GM12878 (cell line): ENCODE results near the gene TMSB4X. TPM values are rescaled to one million over a fixed set of nuclear protein-coding genes. Genes with fewer than 3 reads are reported as not detected.

ENCODE experiments used
- ATAC-seq: fragments of 200-7000 bp; cut with Tn5 transposase; 3 replicates; pipeline ENCODE4 v1.9.1; 2020; ENCODE audit warnings: mild to moderate bottlenecking, moderate library complexity
- BruUV-seq: library from RNA; stranded (reverse); fragments of 400-500 nt; replicated peaks from 2 replicates; lab custom pipeline; 2021; lab: Mats Ljungman, UMichigan
- CTCF ChIA-PET: fragments of 300-600 bp; sonication (Branson Sonifier 250); formaldehyde crosslinking; extraction: SDS; loops from one replicate; lab custom pipeline; 2021; ENCODE audit warnings: inconsistent platforms; lab: Yijun Ruan, JAX
- POLR2A ChIA-PET: fragments of 350-600 bp; formaldehyde crosslinking; extraction: SDS; loops from one replicate; lab custom pipeline; 2021; ENCODE audit warnings: inconsistent platforms; lab: Charles Lee
- RAD21 ChIA-PET: fragments of 300-600 bp; sonication (Branson Sonifier 250); formaldehyde crosslinking; loops from one replicate; lab custom pipeline; 2023; ENCODE audit warnings: antibody characterized with exemption; ENCODE audit not compliant: unreplicated experiment; lab: Charles Lee
- SMC1A ChIA-PET: fragments of 300-600 bp; sonication (Branson Sonifier 250); formaldehyde crosslinking; loops from one replicate; lab custom pipeline; 2023; ENCODE audit not compliant: unreplicated experiment, uncharacterized antibody; lab: Charles Lee
- DNase-seq: peaks from one replicate; pipeline ENCODE4 v3.0.0-alpha.2; 2011; ENCODE audit warnings: low read depth, low spot score
- FAIRE-seq: peaks from 3 replicates; lab custom pipeline; 2011; peaks lifted over from hg19 to GRCh38; lab: Jason Lieb, UNC
- H2AFZ ChIP-seq: 2 replicates; pipeline ENCODE4 v1.6.0; 2011; ENCODE audit warnings: low read depth, low read length, control low read depth; ENCODE audit not compliant: control insufficient read depth
- H3K27ac ChIP-seq: 2 replicates; pipeline ENCODE4 v1.5.1; 2011; ENCODE audit warnings: control low read depth; ENCODE audit not compliant: control insufficient read depth, insufficient read depth
- H3K27me3 ChIP-seq, 2 experiments: replicated peaks in 1 of 2; 2 replicates each; pipeline versions ENCODE4 v1.6.0 to v1.6.1; 2011; ENCODE audit warnings: low read length in 1 of 2; ENCODE audit not compliant: control insufficient read depth in 2 of 2, insufficient read depth in 2 of 2
- H3K36me3 ChIP-seq, 2 experiments: 2 replicates each; pipeline ENCODE4 v1.5.1; 2011; ENCODE audit warnings: low read length in 1 of 2; ENCODE audit not compliant: control insufficient read depth in 2 of 2, insufficient read depth in 2 of 2
- H3K4me1 ChIP-seq: 2 replicates; pipeline ENCODE4 v1.6.1; 2011; ENCODE audit warnings: mild to moderate bottlenecking, low read length, moderate library complexity, mixed read lengths; ENCODE audit not compliant: control insufficient read depth, insufficient read depth
- H3K4me2 ChIP-seq: 2 replicates; pipeline ENCODE4 v1.6.0; 2011; ENCODE audit warnings: control low read depth; ENCODE audit not compliant: control insufficient read depth, insufficient read depth
- H3K4me3 ChIP-seq: fragments of 200-600 bp; sonication (generic); 2 replicates; pipeline ENCODE4 v1.5.1; 2016
- H3K79me2 ChIP-seq: 2 replicates; pipeline ENCODE4 v1.6.0; 2011; ENCODE audit warnings: low read length; ENCODE audit not compliant: control insufficient read depth, insufficient read depth
- H3K9ac ChIP-seq: 2 replicates; pipeline ENCODE4 v1.8.0; 2011; ENCODE audit warnings: low read length, control low read depth, mixed read lengths; ENCODE audit not compliant: control insufficient read depth, insufficient read depth
- H3K9me3 ChIP-seq: replicated peaks from 3 replicates; pipeline ENCODE4 v1.5.1; 2011; ENCODE audit warnings: mild to moderate bottlenecking, low read length; ENCODE audit not compliant: control insufficient read depth, insufficient read depth
- H4K20me1 ChIP-seq: 2 replicates; pipeline ENCODE4 v1.6.0; 2011; ENCODE audit not compliant: control insufficient read depth, insufficient read depth
- BHLHE40 ChIP-seq, 2 experiments: fragments of 450-650 bp in 1 of 2; IDR thresholded peaks; 2 replicates each; pipeline ENCODE4 v1.6.1; 2011 to 2017; ENCODE audit warnings: low read depth in 2 of 2, borderline replicate concordance in 1 of 2, improper control_type of control experiment in 1 of 2, low read length in 1 of 2, mild to moderate bottlenecking in 1 of 2
- CHD1 ChIP-seq: IDR thresholded peaks from 2 replicates; pipeline ENCODE4 v1.6.1; 2012; ENCODE audit warnings: low read depth, low read length, improper control_type of control experiment
- CHD4 ChIP-seq: fragments of 200-600 bp; sonication (generic); IDR thresholded peaks from 2 replicates; pipeline ENCODE4 v1.6.1; 2016; ENCODE audit warnings: mild to moderate bottlenecking
- EP300 ChIP-seq, 2 experiments: fragments of 150-350 bp in 1 of 2; IDR thresholded peaks; 2 replicates each; pipeline ENCODE4 v1.6.1; 2011 to 2012; ENCODE audit warnings: low read depth in 2 of 2, low read length in 2 of 2, borderline replicate concordance in 1 of 2, improper control_type of control experiment in 1 of 2, inconsistent platforms in 1 of 2; ENCODE audit not compliant: control insufficient read depth in 1 of 2
- HDAC2 ChIP-seq: fragments of 200-600 bp; sonication (generic); IDR thresholded peaks from 2 replicates; pipeline ENCODE4 v1.6.1; 2017
- KDM1A ChIP-seq: fragments of 200-600 bp; sonication (generic); IDR thresholded peaks from 2 replicates; pipeline ENCODE4 v1.6.1; 2016; ENCODE audit warnings: borderline replicate concordance
- MYB ChIP-seq: fragments of 150-350 bp; IDR thresholded peaks from 2 replicates; pipeline ENCODE4 v1.6.1; 2014; ENCODE audit warnings: mild to moderate bottlenecking, low read depth, low read length, borderline replicate concordance
- NR2C1 ChIP-seq: fragments of 450-650 bp; IDR thresholded peaks from 2 replicates; pipeline ENCODE4 v1.6.1; 2017; ENCODE audit warnings: antibody characterized with exemption, mild to moderate bottlenecking, moderate library complexity
- TARDBP ChIP-seq: IDR thresholded peaks from 2 replicates; pipeline ENCODE4 v1.6.1; 2016; ENCODE audit warnings: borderline replicate concordance
- TBL1XR1 ChIP-seq: IDR thresholded peaks from 2 replicates; pipeline ENCODE4 v1.6.1; 2012; ENCODE audit warnings: low read depth, low read length, improper control_type of control experiment
- TCF7 ChIP-seq: IDR thresholded peaks from 2 replicates; pipeline ENCODE4 v1.6.1; 2014; ENCODE audit warnings: antibody characterized with exemption, borderline replicate concordance
- WGBS: methylation state at CpG from one replicate; pipeline ENCODE4 v1.1.6; 2016; ENCODE audit warnings: low lambda C conversion rate; ENCODE audit not compliant: insufficient replicate concordance, insufficient coverage; ENCODE audit errors: missing lambda C conversion rate; 5-methylcytosine and 5-hydroxymethylcytosine counted together
- in situ Hi-C: fragments of 300-500 bp; cut with MboI; formaldehyde crosslinking; loops from 9 replicates; pipeline ENCODE4 v1.14.3; 2018; ENCODE audit warnings: mixed read lengths
- intact Hi-C: fragments of 100-400 bp; cut with micrococcal nuclease; formaldehyde crosslinking; loops from one replicate; pipeline ENCODE4 v1.14.2; 2022; ENCODE audit not compliant: unreplicated experiment
- polyA plus RNA-seq, 11 experiments: library from polyadenylated mRNA; depleted of rRNA in 4 of 11; unstranded in 6 of 11; stranded (reverse) in 5 of 11; fragments of >200 nt; fragmentation: Nextera tagmentation in 4 of 11; fragmentation: Illumina TruSeq in 1 of 11; extraction: Ambion mirVana in 4 of 11; extraction: Trizol in 1 of 11; gene quantifications; 1 replicate in 1 of 11; 2 replicates in 10 of 11; pipeline versions ENCODE4 v1.2.1 to v1.2.3, GENCODE V29; 2011 to 2016; ENCODE audit warnings: inconsistent platforms in 2 of 11, missing spikeins in 2 of 11, low read depth in 1 of 11
- total RNA-seq, 4 experiments: library from RNA; depleted of rRNA in 3 of 4; stranded (reverse); fragments of >200 nt in 3 of 4; fragmentation: Illumina TruSeq in 1 of 4; extraction: Trizol in 1 of 4; gene quantifications; 2 replicates each; pipeline versions ENCODE4 v1.2.1 to v1.2.3, GENCODE V29; 2013 to 2021
- TF ChIP-seq, protein P1 (sequence below): IDR thresholded peaks from 2 replicates; pipeline ENCODE4 v1.6.1; 2011; ENCODE audit warnings: borderline replicate concordance, low read depth, mild to moderate bottlenecking, moderate library complexity, low read length; ENCODE audit not compliant: insufficient read depth, poor library complexity, severe bottlenecking
- TF ChIP-seq, protein P2 (sequence below): IDR thresholded peaks from 2 replicates; pipeline ENCODE4 v1.6.1; 2012; ENCODE audit warnings: low read depth, low read length, improper control_type of control experiment
- TF ChIP-seq, protein P3 (sequence below): fragments of 450-650 bp; IDR thresholded peaks from 2 replicates; pipeline ENCODE4 v1.6.1; 2017; ENCODE audit warnings: mild to moderate bottlenecking, low read depth, inconsistent platforms; ENCODE audit not compliant: poor library complexity, severe bottlenecking

TMSB4X gene
- total and polyA plus RNA-seq, 10 of the 15 experiments (the other 5 are each of a cell fraction or from before 2014, with no cell fraction given) = 13,924 to 37,234 (median 23,705) TPM

DNA sequence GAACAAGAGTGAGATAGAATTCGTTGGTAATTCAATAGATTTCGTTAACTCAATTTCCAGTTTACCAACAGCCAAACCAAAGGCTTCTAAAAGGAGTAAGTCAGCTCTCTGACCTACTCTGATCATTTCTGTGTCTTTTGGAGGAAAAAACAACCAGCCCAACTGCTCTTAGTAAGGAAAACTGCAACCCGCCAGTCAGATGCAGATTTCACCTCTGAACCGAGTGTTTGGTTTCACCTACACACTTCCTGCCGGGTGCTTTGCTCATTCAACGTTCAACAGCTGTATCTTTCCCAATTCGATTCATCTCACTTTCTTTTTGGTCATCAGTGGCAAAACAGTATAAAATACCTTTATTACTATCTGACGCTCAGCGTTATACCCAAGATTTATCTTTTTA lies 24.5 kb downstream of the TMSB4X start (continued):
- TF ChIP-seq, protein P1, sequence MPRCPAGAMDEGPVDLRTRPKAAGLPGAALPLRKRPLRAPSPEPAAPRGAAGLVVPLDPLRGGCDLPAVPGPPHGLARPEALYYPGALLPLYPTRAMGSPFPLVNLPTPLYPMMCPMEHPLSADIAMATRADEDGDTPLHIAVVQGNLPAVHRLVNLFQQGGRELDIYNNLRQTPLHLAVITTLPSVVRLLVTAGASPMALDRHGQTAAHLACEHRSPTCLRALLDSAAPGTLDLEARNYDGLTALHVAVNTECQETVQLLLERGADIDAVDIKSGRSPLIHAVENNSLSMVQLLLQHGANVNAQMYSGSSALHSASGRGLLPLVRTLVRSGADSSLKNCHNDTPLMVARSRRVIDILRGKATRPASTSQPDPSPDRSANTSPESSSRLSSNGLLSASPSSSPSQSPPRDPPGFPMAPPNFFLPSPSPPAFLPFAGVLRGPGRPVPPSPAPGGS = peak; percentile 18
- TF ChIP-seq NR2C1 (no peak), BHLHE40 (IDR thresholded peaks at IDR 0.05; ENCODE audit: borderline replicate concordance in 1 of 2, low read depth in 2 of 2, low read length in 1 of 2) (peak in 1 of 2 experiments; percentile 44; a peak in 1 of 4 replicates)

DNA sequence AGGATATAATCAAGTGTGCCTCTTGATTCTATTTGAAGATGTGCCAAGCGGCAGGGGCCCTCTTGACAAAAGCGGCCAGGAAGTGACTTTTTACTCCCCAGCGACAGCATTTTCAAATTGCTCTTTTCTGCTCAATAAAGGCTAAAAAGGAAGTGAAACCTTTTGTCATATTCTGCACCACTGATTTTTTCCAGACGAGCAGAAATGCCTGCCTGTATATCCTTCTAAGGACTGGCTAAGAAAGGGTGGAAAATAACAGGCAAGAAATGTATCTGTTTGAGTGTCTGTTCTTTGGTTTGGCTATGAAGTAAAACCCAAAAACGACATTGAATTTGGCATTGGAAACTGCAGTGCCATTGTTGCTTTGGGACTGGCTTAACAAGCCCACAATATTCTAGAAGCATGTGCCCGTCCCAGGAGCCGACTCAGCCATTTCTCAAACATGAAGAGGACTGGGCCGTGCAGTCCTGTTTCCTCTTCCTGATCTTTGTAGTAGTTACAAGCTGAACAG lies 25.4 kb downstream of the TMSB4X start:
- Histone ChIP-seq H3K9ac (peak overlapping the region; percentile 48), H3K4me1 (peaks cover 69% of the 10 kb centered on the region), H3K79me2 (no peaks in the 10 kb centered on the region; the same call in none of the 2 replicates), H3K27me3 (no peaks in the 10 kb centered on the region), H3K4me2 (peak overlapping the region; percentile 72), H3K9me3 (no peaks in the 10 kb centered on the region), H3K4me3 (peak overlapping the region; percentile 9; the same call in 1 of the 2 replicates), H4K20me1 (no peaks in the 10 kb centered on the region), H3K36me3 (no peaks in the 10 kb centered on the region), H2AFZ (no peak overlapping the region), H3K27ac (peak overlapping the region; percentile 91)
- CTCF ChIA-PET = interaction anchor here (0.7 to 12.2 kb wide), 11 partner anchors 16 to 255 kb away, joined by 3 to 123 read pairs (median 7); no protein-coding TSS in a partner anchor
- FAIRE-seq = peak; percentile 47
- 2% methylated on average over 8 of the region's 8 CpGs for WGBS
- peak; percentile 90 for DNase-seq
- in situ Hi-C loops = loop anchor here (5.0 kb wide), 2 partner anchors 53 to 87 kb away; no protein-coding TSS in a partner anchor
- peak; percentile 52 for ATAC-seq
- SMC1A ChIA-PET = interaction anchor here (0.7 to 25.1 kb wide), 12 partner anchors 11 to 489 kb away, joined by 3 to 847 read pairs (median 6); partner anchors contain the start of gene TMSB4X
- intact Hi-C loops = loop anchor here (1.0 to 10.0 kb wide), 5 partner anchors 14 to 487 kb away; no protein-coding TSS in a partner anchor
- RAD21 ChIA-PET = interaction anchor here (0.9 to 22.5 kb wide), 15 partner anchors 9 to 487 kb away, joined by 3 to 689 read pairs (median 10); partner anchors contain the start of gene TMSB4X
- POLR2A ChIA-PET = interaction anchor here (1.2 to 17.2 kb wide), 8 partner anchors 12 to 84 kb away, joined by 3 to 280 read pairs (median 10); no protein-coding TSS in a partner anchor
- no TSS peak for BruUV-seq
- TF ChIP-seq EP300 (IDR thresholded peaks at IDR 0.05; ENCODE audit: borderline replicate concordance in 1 of 2, control insufficient read depth in 1 of 2, low read depth in 2 of 2, low read length in 2 of 2) = peak; percentile 73; a peak in 2 of 4 replicates
- no peak for TF ChIP-seq TARDBP
- TF ChIP-seq TCF7 = no peak
- no peak for TF ChIP-seq MYB
- 0 out of 2 replicates have a peak, but pooled peaks have one; percentile 71 for TF ChIP-seq CHD4
- TF ChIP-seq, protein P2, sequence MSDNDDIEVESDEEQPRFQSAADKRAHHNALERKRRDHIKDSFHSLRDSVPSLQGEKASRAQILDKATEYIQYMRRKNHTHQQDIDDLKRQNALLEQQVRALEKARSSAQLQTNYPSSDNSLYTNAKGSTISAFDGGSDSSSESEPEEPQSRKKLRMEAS = no peak
- TF ChIP-seq TBL1XR1 = no peak
- TF ChIP-seq HDAC2 = no peak
- TF ChIP-seq KDM1A = no peak
- TF ChIP-seq, protein P3, sequence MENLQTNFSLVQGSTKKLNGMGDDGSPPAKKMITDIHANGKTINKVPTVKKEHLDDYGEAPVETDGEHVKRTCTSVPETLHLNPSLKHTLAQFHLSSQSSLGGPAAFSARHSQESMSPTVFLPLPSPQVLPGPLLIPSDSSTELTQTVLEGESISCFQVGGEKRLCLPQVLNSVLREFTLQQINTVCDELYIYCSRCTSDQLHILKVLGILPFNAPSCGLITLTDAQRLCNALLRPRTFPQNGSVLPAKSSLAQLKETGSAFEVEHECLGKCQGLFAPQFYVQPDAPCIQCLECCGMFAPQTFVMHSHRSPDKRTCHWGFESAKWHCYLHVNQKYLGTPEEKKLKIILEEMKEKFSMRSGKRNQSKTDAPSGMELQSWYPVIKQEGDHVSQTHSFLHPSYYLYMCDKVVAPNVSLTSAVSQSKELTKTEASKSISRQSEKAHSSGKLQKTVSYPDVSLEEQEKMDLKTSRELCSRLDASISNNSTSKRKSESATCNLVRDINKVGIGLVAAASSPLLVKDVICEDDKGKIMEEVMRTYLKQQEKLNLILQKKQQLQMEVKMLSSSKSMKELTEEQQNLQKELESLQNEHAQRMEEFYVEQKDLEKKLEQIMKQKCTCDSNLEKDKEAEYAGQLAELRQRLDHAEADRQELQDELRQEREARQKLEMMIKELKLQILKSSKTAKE = peak; percentile 82
- TF ChIP-seq CHD1 = peak; percentile 28; the same call in 1 of the 2 replicates
